ENCODE measurements around the gene CA10. TPM values are rescaled to one million over a fixed set of nuclear protein-coding genes. Genes with fewer than 3 reads are reported as not detected.

CA10 gene
- total and polyA plus RNA-seq, 2 donors (not counting 3 experiments of a cell fraction or from before 2014, with no cell fraction given), result not detected

DNA sequence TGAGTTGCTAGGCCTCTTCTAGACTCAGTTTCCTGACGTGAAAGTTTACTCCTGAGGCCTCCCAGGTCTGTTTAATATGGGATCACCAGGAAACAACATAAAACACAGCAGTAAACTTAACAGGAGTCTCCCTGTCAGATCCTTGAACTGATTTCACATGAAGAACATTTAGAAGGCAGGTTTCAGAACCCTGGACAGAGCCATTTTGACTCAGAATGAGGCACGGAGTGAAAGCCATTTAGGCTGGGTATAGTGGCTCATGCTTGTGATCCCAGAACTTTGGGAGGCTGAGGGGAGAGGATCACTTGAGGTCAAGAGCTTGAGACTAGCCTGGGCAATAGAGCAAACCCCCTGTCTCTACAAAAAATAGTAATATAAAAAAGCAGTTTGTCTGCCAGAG lies 289.1 kb downstream of the CA10 start:
- intact Hi-C loops (cut with micrococcal nuclease), result no loop called here

DNA sequence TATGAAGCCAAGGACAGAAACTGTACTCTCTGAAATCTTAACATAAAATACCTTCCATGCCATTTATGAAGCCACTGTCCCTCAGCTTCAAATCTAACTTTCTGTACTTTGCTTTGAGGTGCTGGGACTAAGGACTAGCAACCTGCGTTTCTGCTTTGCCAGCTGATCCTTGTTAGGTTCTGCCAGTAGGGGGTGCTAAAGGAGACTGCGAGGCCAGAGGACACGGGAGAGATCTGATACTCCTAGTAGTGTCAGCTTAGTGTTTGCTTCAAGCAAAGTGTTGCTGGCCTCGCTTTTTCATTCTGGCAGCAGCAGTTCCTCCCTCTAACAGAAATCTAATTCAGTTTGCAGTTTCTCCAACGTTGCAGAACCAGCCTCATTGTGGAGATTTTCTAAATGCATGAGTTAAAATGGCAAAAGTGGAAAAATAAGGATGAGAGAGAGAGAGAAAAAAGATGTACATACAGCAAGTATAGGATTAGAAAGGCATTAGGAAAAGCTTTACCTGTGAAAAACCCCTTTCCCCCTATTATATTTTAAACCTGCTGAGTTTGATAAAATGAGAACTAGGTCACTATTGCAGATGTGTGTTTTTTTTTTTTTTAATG lies 297.5 kb downstream of the CA10 start:
- Histone ChIP-seq H3K9ac (replicated peaks; ENCODE audit: extremely low read depth, insufficient read depth, low read length) (no peak overlapping the region), H3K4me1 (ENCODE audit: control insufficient read depth, extremely low read depth, insufficient read depth, low read length) (no peaks in the 10 kb centered on the region), H3K4me3 (replicated peaks in 1 of 3; ENCODE audit: insufficient read depth in 1 of 3, low read depth in 1 of 3, low read length in 3 of 3) (no peak overlapping the region), H3K9me3 (replicated peaks; ENCODE audit: control insufficient read depth, insufficient read depth, low read length) (peaks cover 3% of the 10 kb centered on the region), H3K27me3 (ENCODE audit: control insufficient read depth in 2 of 2, insufficient read depth in 2 of 2, low read length in 2 of 2) (no peaks in the 10 kb centered on the region), H3K4me2 (ENCODE audit: insufficient read depth, low read length) (no peak overlapping the region), H3K27ac (ENCODE audit: insufficient read depth, low read depth, low read length) (no peak overlapping the region), H2AFZ (ENCODE audit: low read depth, low read length) (no peak overlapping the region), H3K9me1 (replicated peaks; ENCODE audit: control insufficient read depth, extremely low read depth, insufficient read depth, low read length) (no peaks in the 10 kb centered on the region), H4K20me1 (replicated peaks; ENCODE audit: control insufficient read depth, extremely low read depth, insufficient read depth, low read length) (no peaks in the 10 kb centered on the region), H3K36me3 (ENCODE audit: control insufficient read depth in 2 of 2, extremely low read depth in 1 of 2, insufficient read depth in 2 of 2, low read length in 2 of 2) (no peaks in the 10 kb centered on the region), H3K79me2 (ENCODE audit: control insufficient read depth, insufficient read depth, low read length) (no peaks in the 10 kb centered on the region)
- TF ChIP-seq EZH2 (IDR thresholded peaks at IDR 0.05; ENCODE audit: borderline replicate concordance, low read depth, low read length, severe bottlenecking), result no peak
- no peak for TF ChIP-seq POLR2AphosphoS5 (IDR thresholded peaks at IDR 0.05; ENCODE audit: insufficient read depth, low read depth, low read length)
- TF ChIP-seq POLR2A (IDR thresholded peaks at IDR 0.05; ENCODE audit: low read depth, low read length), result no peak
- no peak for TF ChIP-seq GATA2 (IDR thresholded peaks at IDR 0.05; ENCODE audit: insufficient read depth, insufficient read length, low read depth, low read length)
- TF ChIP-seq FOS (IDR thresholded peaks at IDR 0.05; ENCODE audit: borderline replicate concordance, insufficient read depth, low read length), result no peak
- no peak for TF ChIP-seq MYC (IDR thresholded peaks at IDR 0.05; ENCODE audit: low read depth, low read length)
- no peak for TF ChIP-seq JUN (IDR thresholded peaks at IDR 0.05; ENCODE audit: borderline replicate concordance, insufficient read depth, insufficient read length, low read depth)
- TF ChIP-seq, protein P1, sequence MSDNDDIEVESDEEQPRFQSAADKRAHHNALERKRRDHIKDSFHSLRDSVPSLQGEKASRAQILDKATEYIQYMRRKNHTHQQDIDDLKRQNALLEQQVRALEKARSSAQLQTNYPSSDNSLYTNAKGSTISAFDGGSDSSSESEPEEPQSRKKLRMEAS (IDR thresholded peaks at IDR 0.05; ENCODE audit: insufficient read depth, insufficient read length), result no peak
- TF ChIP-seq, protein P2, sequence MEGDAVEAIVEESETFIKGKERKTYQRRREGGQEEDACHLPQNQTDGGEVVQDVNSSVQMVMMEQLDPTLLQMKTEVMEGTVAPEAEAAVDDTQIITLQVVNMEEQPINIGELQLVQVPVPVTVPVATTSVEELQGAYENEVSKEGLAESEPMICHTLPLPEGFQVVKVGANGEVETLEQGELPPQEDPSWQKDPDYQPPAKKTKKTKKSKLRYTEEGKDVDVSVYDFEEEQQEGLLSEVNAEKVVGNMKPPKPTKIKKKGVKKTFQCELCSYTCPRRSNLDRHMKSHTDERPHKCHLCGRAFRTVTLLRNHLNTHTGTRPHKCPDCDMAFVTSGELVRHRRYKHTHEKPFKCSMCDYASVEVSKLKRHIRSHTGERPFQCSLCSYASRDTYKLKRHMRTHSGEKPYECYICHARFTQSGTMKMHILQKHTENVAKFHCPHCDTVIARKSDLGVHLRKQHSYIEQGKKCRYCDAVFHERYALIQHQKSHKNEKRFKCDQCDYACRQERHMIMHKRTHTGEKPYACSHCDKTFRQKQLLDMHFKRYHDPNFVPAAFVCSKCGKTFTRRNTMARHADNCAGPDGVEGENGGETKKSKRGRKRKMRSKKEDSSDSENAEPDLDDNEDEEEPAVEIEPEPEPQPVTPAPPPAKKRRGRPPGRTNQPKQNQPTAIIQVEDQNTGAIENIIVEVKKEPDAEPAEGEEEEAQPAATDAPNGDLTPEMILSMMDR (IDR thresholded peaks at IDR 0.05; ENCODE audit: extremely low read depth in 1 of 2, insufficient read depth in 1 of 2, low read depth in 1 of 2, low read length in 2 of 2), result no peak
- dilution Hi-C loops (cut with MboI; ENCODE audit: extremely low pct_ligation_motif_present, low sequenced_read_pairs), result no loop called here
- FAIRE-seq (no peak), DNase-seq (ENCODE audit: low read depth, low spot score) (no peak)
- POLR2A ChIA-PET, result no interaction called here
- CTCF ChIA-PET, result no interaction called here
- BruUV-seq (replicated peaks), result no TSS peak
- intact Hi-C loops (cut with micrococcal nuclease), result no loop called here

More for the DNA sequence above, 289.1 kb downstream of the CA10 start:
- dilution Hi-C loops (cut with MboI; ENCODE audit: extremely low pct_ligation_motif_present, low sequenced_read_pairs), result no loop called here
- TF ChIP-seq, protein P2 (IDR thresholded peaks at IDR 0.05; ENCODE audit: extremely low read depth in 1 of 2, insufficient read depth in 1 of 2, low read depth in 1 of 2, low read length in 2 of 2), result no peak
- TF ChIP-seq EZH2 (IDR thresholded peaks at IDR 0.05; ENCODE audit: borderline replicate concordance, low read depth, low read length, severe bottlenecking), result no peak
- no peak for TF ChIP-seq FOS (IDR thresholded peaks at IDR 0.05; ENCODE audit: borderline replicate concordance, insufficient read depth, low read length)
- Histone ChIP-seq H3K4me3 (replicated peaks in 1 of 3; ENCODE audit: insufficient read depth in 1 of 3, low read depth in 1 of 3, low read length in 3 of 3) (no peak overlapping the region), H4K20me1 (replicated peaks; ENCODE audit: control insufficient read depth, extremely low read depth, insufficient read depth, low read length) (no peaks in the 10 kb centered on the region), H3K27me3 (ENCODE audit: control insufficient read depth in 2 of 2, insufficient read depth in 2 of 2, low read length in 2 of 2) (no peaks in the 10 kb centered on the region), H3K9ac (replicated peaks; ENCODE audit: extremely low read depth, insufficient read depth, low read length) (no peak overlapping the region), H3K36me3 (ENCODE audit: control insufficient read depth in 2 of 2, extremely low read depth in 1 of 2, insufficient read depth in 2 of 2, low read length in 2 of 2) (no peaks in the 10 kb centered on the region), H3K9me1 (replicated peaks; ENCODE audit: control insufficient read depth, extremely low read depth, insufficient read depth, low read length) (no peaks in the 10 kb centered on the region), H3K4me2 (ENCODE audit: insufficient read depth, low read length) (no peak overlapping the region), H2AFZ (ENCODE audit: low read depth, low read length) (no peak overlapping the region), H3K4me1 (ENCODE audit: control insufficient read depth, extremely low read depth, insufficient read depth, low read length) (no peaks in the 10 kb centered on the region), H3K79me2 (ENCODE audit: control insufficient read depth, insufficient read depth, low read length) (no peaks in the 10 kb centered on the region), H3K9me3 (replicated peaks; ENCODE audit: control insufficient read depth, insufficient read depth, low read length) (peaks cover 2% of the 10 kb centered on the region), H3K27ac (ENCODE audit: insufficient read depth, low read depth, low read length) (no peak overlapping the region)
- ChIA-PET POLR2A (no interaction called here), CTCF (no interaction called here)
- no TSS peak for BruUV-seq (replicated peaks)
- FAIRE-seq, result no peak
- DNase-seq (ENCODE audit: low read depth, low spot score), result no peak
